Heart right ventricle (tissue), 16 donors: ENCODE results near the gene LRRTM1. TPM values are rescaled to one million over a fixed set of nuclear protein-coding genes. Genes with fewer than 3 reads are reported as not detected.
A peak's percentile ranks its signal among the peaks of the same experiment; 100 is the strongest.

ENCODE experiments used
- ATAC-seq, 8 donors: fragments of 200-7000 bp; cut with Tn5 transposase; one replicate each; pipeline ENCODE4 v1.9.1; 2020; ENCODE audit warnings: mild to moderate bottlenecking in 8 of 8, moderate library complexity in 8 of 8, moderate number of reproducible peaks in 1 of 8
- DNase-seq, 2 donors: peaks; one replicate each; pipeline ENCODE4 v3.0.0-alpha.2; 2020
- H3K27ac ChIP-seq, 10 donors: fragments of 200-600 bp; sonication (generic) in 2 of 10; one replicate each; pipeline versions ENCODE4 v1.5.0 to v1.8.0; 2020 to 2022; ENCODE audit warnings: mild to moderate bottlenecking in 3 of 10
- H3K27me3 ChIP-seq, 7 donors: fragments of 200-600 bp; one replicate each; pipeline ENCODE4 v1.8.0; 2021 to 2022; ENCODE audit warnings: mild to moderate bottlenecking in 2 of 7
- H3K36me3 ChIP-seq, 9 donors: fragments of 200-600 bp; sonication (generic) in 1 of 9; one replicate each; pipeline versions ENCODE4 v1.5.0 to v1.8.0; 2020 to 2022; ENCODE audit warnings: mild to moderate bottlenecking in 2 of 9
- H3K4me1 ChIP-seq, 9 donors: fragments of 200-600 bp; sonication (generic) in 1 of 9; one replicate each; pipeline versions ENCODE4 v1.5.0 to v1.8.0; 2020 to 2022; ENCODE audit warnings: mild to moderate bottlenecking in 4 of 9
- H3K4me3 ChIP-seq, 10 donors: fragments of 200-600 bp; sonication (generic) in 2 of 10; one replicate each; pipeline versions ENCODE4 v1.5.0 to v1.8.0; 2020 to 2022; ENCODE audit warnings: mild to moderate bottlenecking in 7 of 10, moderate library complexity in 2 of 10
- H3K9me3 ChIP-seq, 11 donors: fragments of 200-600 bp in 10 of 11; sonication (generic) in 2 of 11; one replicate each; pipeline versions ENCODE4 v1.5.0 to v1.8.0; 2013 to 2022; ENCODE audit warnings: mild to moderate bottlenecking in 2 of 11, control low read depth in 1 of 11, moderate library complexity in 1 of 11
- CTCF ChIP-seq, 9 donors: fragments of 200-600 bp; sonication (generic) in 2 of 9; IDR thresholded peaks; one replicate each; pipeline versions ENCODE4 v1.5.0 to v1.8.0; 2021 to 2022; ENCODE audit warnings: antibody characterized with exemption in 9 of 9, mild to moderate bottlenecking in 5 of 9, moderate library complexity in 1 of 9
- WGBS, 2 donors: extraction: QIAGEN DNeasy Blood & Tissue Kit; methylation state at CpG; one replicate each; pipeline ENCODE4 v1.1.7; 2013; ENCODE audit warnings: inconsistent platforms in 1 of 2; 5-methylcytosine and 5-hydroxymethylcytosine counted together
- intact Hi-C, 10 donors: fragments of 100-400 bp; cut with DNase I; formaldehyde crosslinking; loops; one replicate each; pipeline versions ENCODE4 v1.11.1 to v1.14.2; 2022
- polyA plus RNA-seq, 2 donors: library from polyadenylated mRNA; stranded (reverse); fragments of 200-250 nt; gene quantifications; one replicate each; pipeline ENCODE4 v1.2.3, GENCODE V29; 2013
- total RNA-seq, 10 donors: library from RNA; stranded (reverse); fragmentation: NEBNext Ultra II Directional in 3 of 10; extraction: Animal tissue kit (Norgen Biotek cat#: 25700) in 3 of 10; gene quantifications; one replicate each; pipeline versions ENCODE4 v1.2.1 to v1.2.4, GENCODE V29; 2021 to 2023
- donor health status: Arrhythmogenic right ventricular cardiomyopathy.
- donor health status: ischemic (EF 13 %, LVEDD 7.1; RV severe dilation, severe dysfunction).
- donor health status: healthy with polysubstance abuse.
- donor health status: DM: no; HTN: yes; CAD: no.
- donor health status: DM: no; HTN: no; CAD: no.
- donor health status: ischemic (EF 25% LVEDD 6.9; RV normal size, moderate dysfunction).
- donor health status: ischemic (EF 25% LVEDD 5.7; RV mildly dilated, moderate dysfunction).
- donor health status: healthy.
- donor health status: DM: yes; HTN: yes; CAD: no.
- donor health status: Ischemic cardiomyopathy.
- donor health status: ischemic (EF 35%, LVEDD 5.7; RV mildly dilated, moderate dysfunction).
- donor health status: nonischemic (EF 11% LVEDD 7.7; RV severe dilation, severe dysfunction).
- donor health status: DM: yes; HTN: yes; CAD: no.
- donor health status: PGD.
- donor health status: ischemic (EF 29% LVEDD 5.4; RV normal size, mild dysfunction).
- donor health status: nonischemic (EF 23%, LVEDD 6.1; RV moderate dilation, normal function).

Gene LRRTM1
- total and polyA plus RNA-seq, 12 donors = 0.18 to 0.71 (median 0.38) TPM; not detected in 2

- Histone ChIP-seq H3K27ac (no peak overlapping the region), H3K27me3 (no peaks in the 10 kb centered on the region), H3K36me3 (no peaks in the 10 kb centered on the region), H3K4me1 (no peaks in the 10 kb centered on the region), H3K4me3 (no peak overlapping the region), H3K9me3 (no peaks in the 10 kb centered on the region)
- WGBS, 2 donors = 95% methylated on average over 5 of the region's 5 CpGs
- no peak for DNase-seq
- intact Hi-C loops = no loop called here
- no peak for TF ChIP-seq CTCF (IDR thresholded peaks at IDR 0.05)
- ATAC-seq = no peak
Measured at GRCh38 chr2:80269806-80270205, 34.7 kb downstream of the LRRTM1 start.

GRCh38 chr2:80266231-80266630, 38.3 kb downstream of the LRRTM1 start:
- no peaks in the 10 kb centered on the region for H3K9me3 ChIP-seq
- no peak for DNase-seq
- TF ChIP-seq CTCF (IDR thresholded peaks at IDR 0.05) = no peak
- H3K4me3 ChIP-seq = no peak overlapping the region
- WGBS, 2 donors = 88 to 89% methylated on average over 6 of the region's 6 CpGs
- H3K36me3 ChIP-seq = no peaks in the 10 kb centered on the region
- intact Hi-C loops = no loop called here
- no peak for ATAC-seq
- H3K27ac ChIP-seq = no peak overlapping the region
- H3K27me3 ChIP-seq = no peaks in the 10 kb centered on the region
- no peaks in the 10 kb centered on the region for H3K4me1 ChIP-seq

GRCh38 chr2:80259292-80259691, 45.3 kb downstream of the LRRTM1 start:
- Histone ChIP-seq H3K9me3 (no peaks in the 10 kb centered on the region), H3K4me1 (peaks cover 0 to 7% (median 0%) of the 10 kb centered on the region in 9 donors), H3K27ac (no peak overlapping the region), H3K27me3 (no peaks in the 10 kb centered on the region), H3K36me3 (no peaks in the 10 kb centered on the region), H3K4me3 (no peak overlapping the region)
- peak in 2 of 8 donors; percentile 41 to 63 for ATAC-seq
- intact Hi-C loops = no loop called here
- WGBS, 2 donors = 56 to 67% methylated on average over 3 of the region's 3 CpGs
- TF ChIP-seq CTCF (IDR thresholded peaks at IDR 0.05) = no peak
- no peak for DNase-seq

- TF ChIP-seq CTCF (IDR thresholded peaks at IDR 0.05) = no peak
- Histone ChIP-seq H3K9me3 (no peaks in the 10 kb centered on the region), H3K4me1 (peaks cover 0 to 7% (median 0%) of the 10 kb centered on the region in 9 donors), H3K27ac (no peak overlapping the region), H3K36me3 (no peaks in the 10 kb centered on the region), H3K27me3 (no peaks in the 10 kb centered on the region), H3K4me3 (no peak overlapping the region)
- WGBS, 2 donors = 86 to 92% methylated on average over 5 of the region's 5 CpGs
- intact Hi-C loops = no loop called here
- DNase-seq (no peak), ATAC-seq (no peak)
Measured at GRCh38 chr2:80258793-80259192, 45.8 kb downstream of the LRRTM1 start.
